Measurements from ENCODE around the gene SMIM38. TPM values are rescaled to one million over a fixed set of nuclear protein-coding genes. Genes with fewer than 3 reads are reported as not detected.

The SMIM38 gene
- total RNA-seq, 1 experiment from 2014 or later: 0.09 TPM

DNA sequence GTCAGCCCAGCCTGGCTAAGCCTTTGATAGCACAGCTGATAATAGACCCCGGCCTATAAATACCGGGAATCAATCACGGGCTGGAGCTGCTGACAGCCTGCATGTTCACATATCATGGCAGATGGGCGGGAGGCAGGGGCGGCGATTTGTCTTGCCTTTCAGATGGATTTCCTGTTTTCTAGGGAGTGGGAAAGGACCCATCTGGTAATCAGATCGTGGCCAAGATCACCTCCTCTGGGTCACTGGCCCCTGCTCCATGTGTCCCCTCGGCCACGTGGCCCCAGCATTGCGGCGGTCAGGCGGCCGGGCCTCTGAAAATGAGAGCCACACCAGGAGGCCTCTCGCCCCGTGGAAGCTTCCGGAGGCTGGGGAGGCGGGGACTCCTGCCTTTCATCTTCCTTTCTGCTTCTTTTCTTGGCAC lies 36.6 kb downstream of the SMIM38 start:
- Histone ChIP-seq H4K91ac (ENCODE audit: insufficient read length, low read depth, low read length) (no peak overlapping the region), H2AK5ac (ENCODE audit: insufficient read length, low read length) (no peak overlapping the region), H3K18ac (ENCODE audit: insufficient read length, low read depth, low read length) (no peak overlapping the region), H2BK12ac (ENCODE audit: insufficient read length, low read depth, low read length) (no peak overlapping the region), H2BK120ac (ENCODE audit: low read depth, low read length, poor library complexity, severe bottlenecking) (no peak overlapping the region), H3K79me1 (ENCODE audit: insufficient read depth, low read depth, low read length, poor library complexity, severe bottlenecking) (no peaks in the 10 kb centered on the region), H3K4me1 (ENCODE audit: insufficient read depth, low read length) (no peaks in the 10 kb centered on the region), H3K23ac (ENCODE audit: insufficient read length, low read depth, low read length) (no peak overlapping the region), H4K20me1 (ENCODE audit: control insufficient read depth, insufficient read depth, insufficient read length) (no peaks in the 10 kb centered on the region), H3K23me2 (ENCODE audit: insufficient read length, low read depth, low read length, poor library complexity, severe bottlenecking) (no peaks in the 10 kb centered on the region), H3K9me3 (ENCODE audit: control insufficient read depth, low read depth, low read length) (no peaks in the 10 kb centered on the region), H3K27me3 (ENCODE audit: insufficient read depth, low read length) (no peaks in the 10 kb centered on the region), H3K4ac (ENCODE audit: low read depth, low read length) (no peak overlapping the region), H4K5ac (ENCODE audit: insufficient read length, low read depth, low read length) (no peak overlapping the region), H3T11ph (ENCODE audit: low read length) (no peak overlapping the region), H2BK20ac (ENCODE audit: low read depth, low read length, poor library complexity, severe bottlenecking) (no peak overlapping the region), H3K9ac (ENCODE audit: extremely low read depth, insufficient read length, low read length) (no peak overlapping the region), H2BK15ac (ENCODE audit: low read depth, low read length) (no peak overlapping the region), H3K27ac (ENCODE audit: insufficient read length, low read depth, low read length) (no peak overlapping the region), H3K56ac (ENCODE audit: insufficient read length, low read depth, low read length) (no peak overlapping the region), H2BK5ac (ENCODE audit: insufficient read length, low read length) (no peak overlapping the region), H4K8ac (replicated peaks; ENCODE audit: insufficient read length, low read depth, low read length) (no peak overlapping the region), H3K14ac (ENCODE audit: insufficient read depth, low read length) (no peak overlapping the region), H3K79me2 (ENCODE audit: insufficient read depth, low read length) (no peaks in the 10 kb centered on the region), H2AFZ (ENCODE audit: low read length) (no peak overlapping the region), H3K4me2 (ENCODE audit: insufficient read depth, insufficient read length, low read length) (no peak overlapping the region)
- H3K27ac Mint-ChIP-seq: no peak overlapping the region
- WGBS (ENCODE audit: extremely low coverage, insufficient read length, low lambda C conversion rate): no CpG with 5 or more reads among the region's 17 CpGs
- peaks cover 0 to 5% of the 10 kb centered on the region in 2 experiments; a peak in 2 of 4 replicates for H3K4me1 Mint-ChIP-seq
- H3K9me3 Mint-ChIP-seq: peaks cover 11 to 14% of the 10 kb centered on the region in 2 experiments; a peak in 4 of 5 replicates
- H3K36me3 Mint-ChIP-seq (ENCODE audit: insufficient read depth in 1 of 3, low read depth in 3 of 3): peaks cover 0 to 7% (median 6%) of the 10 kb centered on the region in 3 experiments; a peak in 2 of 7 replicates
- no peak for DNase-seq
- peaks cover 3% of the 10 kb centered on the region; the same call in 1 of the 2 replicates for H3K27me3 Mint-ChIP-seq (ENCODE audit: low read depth)
- H3K4me3 Mint-ChIP-seq: no peak overlapping the region
- TF ChIP-seq, protein P1, sequence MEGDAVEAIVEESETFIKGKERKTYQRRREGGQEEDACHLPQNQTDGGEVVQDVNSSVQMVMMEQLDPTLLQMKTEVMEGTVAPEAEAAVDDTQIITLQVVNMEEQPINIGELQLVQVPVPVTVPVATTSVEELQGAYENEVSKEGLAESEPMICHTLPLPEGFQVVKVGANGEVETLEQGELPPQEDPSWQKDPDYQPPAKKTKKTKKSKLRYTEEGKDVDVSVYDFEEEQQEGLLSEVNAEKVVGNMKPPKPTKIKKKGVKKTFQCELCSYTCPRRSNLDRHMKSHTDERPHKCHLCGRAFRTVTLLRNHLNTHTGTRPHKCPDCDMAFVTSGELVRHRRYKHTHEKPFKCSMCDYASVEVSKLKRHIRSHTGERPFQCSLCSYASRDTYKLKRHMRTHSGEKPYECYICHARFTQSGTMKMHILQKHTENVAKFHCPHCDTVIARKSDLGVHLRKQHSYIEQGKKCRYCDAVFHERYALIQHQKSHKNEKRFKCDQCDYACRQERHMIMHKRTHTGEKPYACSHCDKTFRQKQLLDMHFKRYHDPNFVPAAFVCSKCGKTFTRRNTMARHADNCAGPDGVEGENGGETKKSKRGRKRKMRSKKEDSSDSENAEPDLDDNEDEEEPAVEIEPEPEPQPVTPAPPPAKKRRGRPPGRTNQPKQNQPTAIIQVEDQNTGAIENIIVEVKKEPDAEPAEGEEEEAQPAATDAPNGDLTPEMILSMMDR (conservative IDR thresholded peaks at IDR 0.05): no peak

Data from H9 (cell line).